Measurements from ENCODE around the gene SLA2. TPM values are rescaled to one million over a fixed set of nuclear protein-coding genes. Genes with fewer than 3 reads are reported as not detected.

SLA2 gene
- total RNA-seq, 4 donors from 2014 or later: 0.23 to 0.52 (median 0.52) TPM; not detected in 1

DNA sequence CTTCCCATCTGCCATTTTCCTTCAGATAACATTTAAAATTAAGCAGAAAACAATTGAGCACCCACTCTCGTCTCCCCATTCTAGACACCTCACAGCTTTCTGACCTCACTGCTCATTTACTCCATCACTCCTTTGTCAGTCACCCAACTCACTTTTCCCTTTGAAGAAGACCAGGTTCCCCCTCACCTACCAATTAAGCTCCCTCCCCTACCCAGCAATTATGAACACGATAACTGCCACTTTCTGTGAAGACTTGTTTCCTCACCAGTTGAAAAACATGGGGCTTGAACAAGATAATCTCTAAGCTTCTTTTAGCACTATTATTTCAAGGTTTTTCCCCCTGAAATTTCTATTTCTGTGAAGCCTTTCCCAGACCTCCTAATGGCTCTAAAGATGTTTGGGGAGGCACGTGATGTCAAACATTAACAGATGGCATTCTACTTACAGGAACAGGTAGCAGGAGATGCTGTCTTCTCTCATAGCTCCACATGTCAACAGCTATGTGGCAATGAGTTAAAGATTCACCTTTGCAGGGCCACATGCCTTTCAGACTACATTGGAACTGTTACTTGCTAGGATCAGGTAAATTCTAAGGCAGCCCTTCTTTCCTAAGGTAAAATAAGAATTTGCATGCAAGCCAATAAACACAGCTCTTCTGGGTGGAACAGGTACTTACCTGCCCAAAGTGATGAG lies 24.8 kb upstream of the SLA2 start:
- no peak overlapping the region for H3K4me3 ChIP-seq (ENCODE audit: low read depth, poor library complexity, severe bottlenecking)
- no peak for DNase-seq (ENCODE audit: low spot score in 2 of 2)
- 94 to 96% methylated on average over 3 of the region's 3 CpGs for WGBS, 2 donors
- intact Hi-C loops (cut with DNase I; ENCODE audit: low total_unique reads): no loop called here
- no peak for TF ChIP-seq POLR2A (IDR thresholded peaks at IDR 0.05)
- TF ChIP-seq, protein P1, sequence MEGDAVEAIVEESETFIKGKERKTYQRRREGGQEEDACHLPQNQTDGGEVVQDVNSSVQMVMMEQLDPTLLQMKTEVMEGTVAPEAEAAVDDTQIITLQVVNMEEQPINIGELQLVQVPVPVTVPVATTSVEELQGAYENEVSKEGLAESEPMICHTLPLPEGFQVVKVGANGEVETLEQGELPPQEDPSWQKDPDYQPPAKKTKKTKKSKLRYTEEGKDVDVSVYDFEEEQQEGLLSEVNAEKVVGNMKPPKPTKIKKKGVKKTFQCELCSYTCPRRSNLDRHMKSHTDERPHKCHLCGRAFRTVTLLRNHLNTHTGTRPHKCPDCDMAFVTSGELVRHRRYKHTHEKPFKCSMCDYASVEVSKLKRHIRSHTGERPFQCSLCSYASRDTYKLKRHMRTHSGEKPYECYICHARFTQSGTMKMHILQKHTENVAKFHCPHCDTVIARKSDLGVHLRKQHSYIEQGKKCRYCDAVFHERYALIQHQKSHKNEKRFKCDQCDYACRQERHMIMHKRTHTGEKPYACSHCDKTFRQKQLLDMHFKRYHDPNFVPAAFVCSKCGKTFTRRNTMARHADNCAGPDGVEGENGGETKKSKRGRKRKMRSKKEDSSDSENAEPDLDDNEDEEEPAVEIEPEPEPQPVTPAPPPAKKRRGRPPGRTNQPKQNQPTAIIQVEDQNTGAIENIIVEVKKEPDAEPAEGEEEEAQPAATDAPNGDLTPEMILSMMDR (IDR thresholded peaks at IDR 0.05): no peak

DNA sequence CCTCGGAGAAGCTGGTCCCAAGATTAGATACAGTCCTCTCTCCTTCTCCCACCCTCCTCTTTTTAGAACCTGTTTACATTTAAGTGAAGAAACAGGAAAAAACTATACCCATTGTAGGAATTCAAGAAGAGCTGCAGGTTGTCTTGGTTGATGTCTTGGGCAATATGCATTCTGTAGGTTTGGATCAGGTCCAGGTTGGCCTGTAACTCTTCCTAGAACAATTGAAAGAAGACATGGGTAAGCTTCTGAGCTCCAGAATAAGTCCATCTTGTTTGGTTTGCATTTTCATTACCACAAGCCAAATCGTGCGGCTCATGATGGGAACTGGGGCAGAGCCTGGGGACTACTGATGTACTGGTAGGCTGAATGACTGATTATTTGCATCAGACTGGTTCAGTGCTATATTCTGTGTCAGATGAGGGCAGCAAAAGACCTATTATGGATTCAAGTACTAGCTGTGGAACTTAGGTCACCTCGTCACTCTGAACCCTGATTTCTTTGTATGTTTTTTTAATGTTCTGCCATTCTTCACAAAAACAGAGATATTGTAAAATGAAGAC lies 20.3 kb upstream of the SLA2 start:
- no peak overlapping the region for H3K4me3 ChIP-seq (ENCODE audit: low read depth, poor library complexity, severe bottlenecking)
- 71 to 77% methylated on average over 4 of the region's 4 CpGs for WGBS, 2 donors
- TF ChIP-seq, protein P1 (IDR thresholded peaks at IDR 0.05): no peak
- TF ChIP-seq POLR2A (IDR thresholded peaks at IDR 0.05): no peak
- intact Hi-C loops (cut with DNase I; ENCODE audit: low total_unique reads): no loop called here
- no peak for DNase-seq (ENCODE audit: low spot score in 2 of 2)

DNA sequence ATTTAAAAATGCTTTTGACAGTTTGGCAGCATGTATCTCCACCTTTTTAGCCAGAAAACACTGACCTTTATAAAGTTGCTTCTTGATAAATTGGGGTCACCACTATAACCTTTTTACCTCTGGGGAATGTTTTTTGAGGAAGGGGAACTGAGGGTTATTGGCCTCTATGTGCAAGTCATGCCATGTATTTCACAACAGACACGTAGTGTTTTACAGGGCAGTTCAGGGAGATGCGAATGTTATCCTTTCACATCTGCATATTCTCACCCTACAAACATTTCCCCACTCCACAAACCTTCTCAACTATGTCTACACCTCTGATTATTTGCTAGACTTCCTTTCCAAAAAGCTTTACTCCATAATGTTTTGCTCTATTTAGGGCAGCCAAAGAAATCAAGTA lies 17.0 kb upstream of the SLA2 start:
- H3K4me3 ChIP-seq (ENCODE audit: low read depth, poor library complexity, severe bottlenecking): no peak overlapping the region
- WGBS, 2 donors: 79 to 91% methylated on average over 2 of the region's 2 CpGs
- no peak for DNase-seq (ENCODE audit: low spot score in 2 of 2)
- TF ChIP-seq POLR2A (IDR thresholded peaks at IDR 0.05): no peak
- intact Hi-C loops (cut with DNase I; ENCODE audit: low total_unique reads): no loop called here

DNA sequence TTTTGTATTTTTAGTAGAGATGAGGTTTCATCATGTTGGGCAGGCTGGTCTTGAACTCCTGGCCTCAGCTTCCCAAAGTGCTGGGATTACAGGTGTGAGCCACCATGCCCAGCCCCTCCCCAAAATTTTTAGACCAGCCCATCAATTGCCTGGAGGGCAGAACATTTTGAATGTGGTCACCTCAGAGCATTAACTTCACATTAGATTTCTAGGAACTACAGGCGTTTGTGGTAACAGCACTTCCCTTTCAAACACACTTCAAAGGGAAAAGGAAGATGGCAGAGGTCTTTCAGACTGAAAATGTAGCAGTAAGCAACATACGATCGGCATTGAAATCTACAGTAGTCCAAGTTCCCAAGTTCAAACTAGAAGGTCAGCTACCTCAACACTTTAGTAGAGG lies 12.3 kb upstream of the SLA2 start:
- DNase-seq (ENCODE audit: low spot score in 2 of 2): peak in 1 of 2 donors; percentile 8
- intact Hi-C loops (cut with DNase I; ENCODE audit: low total_unique reads): no loop called here
- WGBS, 2 donors: 80 to 81% methylated on average over 3 of the region's 3 CpGs
- TF ChIP-seq POLR2A (IDR thresholded peaks at IDR 0.05): no peak
- TF ChIP-seq, protein P1 (IDR thresholded peaks at IDR 0.05): no peak
- no peak overlapping the region for H3K4me3 ChIP-seq (ENCODE audit: low read depth, poor library complexity, severe bottlenecking)

DNA sequence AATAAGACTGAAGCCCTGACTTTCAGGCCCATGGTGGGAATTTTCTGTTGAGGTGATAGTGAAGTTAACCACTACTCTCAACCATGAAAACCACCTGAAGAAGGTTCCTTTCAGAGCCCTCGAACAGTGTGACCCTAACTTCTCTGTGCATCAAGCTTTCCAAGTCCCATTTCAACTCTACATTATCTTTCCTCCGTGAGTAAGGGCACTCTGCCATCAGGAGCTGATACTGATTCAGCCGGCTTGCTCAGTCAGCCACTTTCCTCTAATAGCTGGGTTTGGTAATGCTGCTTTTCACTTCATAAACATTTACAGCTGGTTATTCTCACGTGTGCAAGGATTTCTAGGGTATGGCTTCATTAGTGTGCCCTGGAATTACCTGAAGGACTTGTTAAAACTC lies 10.7 kb upstream of the SLA2 start:
- TF ChIP-seq, protein P1 (IDR thresholded peaks at IDR 0.05): no peak
- no peak for TF ChIP-seq POLR2A (IDR thresholded peaks at IDR 0.05)
- H3K4me3 ChIP-seq (ENCODE audit: low read depth, poor library complexity, severe bottlenecking): no peak overlapping the region
- WGBS, 2 donors: 82 to 85% methylated on average over 4 of the region's 4 CpGs
- intact Hi-C loops (cut with DNase I; ENCODE audit: low total_unique reads): no loop called here
- DNase-seq (ENCODE audit: low spot score in 2 of 2): peak in 1 of 2 donors; percentile 6

DNA sequence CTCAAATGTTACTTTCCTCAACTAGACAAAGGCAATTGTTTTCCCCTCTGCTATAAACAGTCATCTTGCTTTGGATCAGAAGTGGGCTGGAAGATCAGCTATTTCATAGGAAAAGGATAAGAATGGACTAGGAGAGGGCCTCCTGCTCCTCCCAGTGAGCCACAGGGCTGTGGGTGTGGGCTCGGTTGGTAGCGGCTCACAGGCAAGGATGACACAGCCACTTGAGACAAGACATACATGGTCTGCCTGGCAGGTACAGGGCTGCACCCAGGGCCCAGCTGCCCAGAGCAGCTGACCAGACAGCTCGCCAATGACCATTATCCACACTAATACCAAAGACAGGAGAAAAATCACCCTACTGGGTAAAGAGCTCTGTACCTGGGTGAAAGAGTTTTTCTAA lies 9.0 kb upstream of the SLA2 start:
- 96 to 100% methylated on average over 3 of the region's 3 CpGs for WGBS, 2 donors
- TF ChIP-seq, protein P1 (IDR thresholded peaks at IDR 0.05): no peak
- no peak for TF ChIP-seq POLR2A (IDR thresholded peaks at IDR 0.05)
- intact Hi-C loops (cut with DNase I; ENCODE audit: low total_unique reads): no loop called here
- peak in 1 of 2 donors; percentile 9 for DNase-seq (ENCODE audit: low spot score in 2 of 2)
- no peak overlapping the region for H3K4me3 ChIP-seq (ENCODE audit: low read depth, poor library complexity, severe bottlenecking)
